Natural killer cell (primary cell): ENCODE results near the gene KIRREL3. TPM values are rescaled to one million over a fixed set of nuclear protein-coding genes. Genes with fewer than 3 reads are reported as not detected.

Experiments used
- ATAC-seq, 3 donors: fragments of 150-1000 bp in 2 of 3; fragments of 200-7000 bp in 1 of 3; cut with Tn5 transposase; 1 replicate in 1 of 3; 2 replicates in 2 of 3; pipeline ENCODE4 v1.10.0; 2021; ENCODE audit warnings: mild to moderate bottlenecking in 2 of 3, moderate library complexity in 2 of 3
- DNase-seq, 2 donors: peaks; one replicate each; pipeline versions ENCODE4 v3.0.0 to v3.0.0-alpha.2; 2013 to 2021; ENCODE audit warnings: mixed read lengths in 1 of 2
- H3K27ac ChIP-seq: one replicate; pipeline ENCODE4 v1.5.1; 2013; ENCODE audit warnings: mild to moderate bottlenecking, low read length
- H3K27me3 ChIP-seq: one replicate; pipeline ENCODE4 v1.6.1; 2013; ENCODE audit warnings: low read length; ENCODE audit not compliant: control insufficient read depth, insufficient read depth
- H3K36me3 ChIP-seq: one replicate; pipeline ENCODE4 v1.6.1; 2013; ENCODE audit warnings: low read length; ENCODE audit not compliant: control insufficient read depth, insufficient read depth
- H3K4me1 ChIP-seq: one replicate; pipeline ENCODE4 v1.6.1; 2013; ENCODE audit warnings: low read length; ENCODE audit not compliant: control insufficient read depth, insufficient read depth
- H3K4me3 ChIP-seq: one replicate; pipeline ENCODE4 v1.5.1; 2013; ENCODE audit warnings: low read length
- H3K9me3 ChIP-seq: one replicate; pipeline ENCODE4 v1.6.1; 2013; ENCODE audit warnings: low read length; ENCODE audit not compliant: control insufficient read depth, insufficient read depth
- H3K27ac Mint-ChIP-seq, 2 donors: one replicate each; pipeline ENCODE4 v1.8.0; 2022; ENCODE audit warnings: mild to moderate bottlenecking in 2 of 2, mixed read lengths in 2 of 2, moderate library complexity in 1 of 2
- H3K27me3 Mint-ChIP-seq, 2 donors: one replicate each; pipeline ENCODE4 v1.8.0; 2022; ENCODE audit warnings: low read depth in 2 of 2, mixed read lengths in 2 of 2
- H3K36me3 Mint-ChIP-seq: one replicate; pipeline ENCODE4 v1.8.0; 2022; ENCODE audit warnings: mixed read lengths
- H3K4me1 Mint-ChIP-seq, 2 donors: one replicate each; pipeline ENCODE4 v1.8.0; 2022; ENCODE audit warnings: mixed read lengths in 2 of 2
- H3K4me3 Mint-ChIP-seq: one replicate; pipeline ENCODE4 v1.8.0; 2022; ENCODE audit warnings: mild to moderate bottlenecking, moderate library complexity, mixed read lengths
- H3K9me3 Mint-ChIP-seq, 2 donors: one replicate each; pipeline ENCODE4 v1.8.0; 2022; ENCODE audit warnings: mixed read lengths in 2 of 2
- WGBS: methylation state at CpG from one replicate; pipeline ENCODE4 v1.1.7; 2013; ENCODE audit warnings: missing lambda C conversion rate; ENCODE audit not compliant: insufficient coverage; 5-methylcytosine and 5-hydroxymethylcytosine counted together
- intact Hi-C: fragments of 100-400 bp; cut with micrococcal nuclease; formaldehyde crosslinking; loops from one replicate; pipeline ENCODE4 v1.14.2; 2022
- total RNA-seq, 4 donors: library from RNA; stranded (reverse); fragments of 120-200 nt in 1 of 4; gene quantifications; one replicate each; pipeline versions ENCODE4 v1.2.3 to v1.2.4, GENCODE V29; 2013 to 2022
- TF ChIP-seq, protein P1 (sequence below): fragments of 200-600 bp; IDR thresholded peaks from one replicate; pipeline ENCODE4 v1.8.0; 2022; ENCODE audit warnings: antibody characterized with exemption

Gene KIRREL3
- total RNA-seq, 3 donors from 2014 or later (not counting 1 experiment from before 2014, with no cell fraction given), result not detected

DNA sequence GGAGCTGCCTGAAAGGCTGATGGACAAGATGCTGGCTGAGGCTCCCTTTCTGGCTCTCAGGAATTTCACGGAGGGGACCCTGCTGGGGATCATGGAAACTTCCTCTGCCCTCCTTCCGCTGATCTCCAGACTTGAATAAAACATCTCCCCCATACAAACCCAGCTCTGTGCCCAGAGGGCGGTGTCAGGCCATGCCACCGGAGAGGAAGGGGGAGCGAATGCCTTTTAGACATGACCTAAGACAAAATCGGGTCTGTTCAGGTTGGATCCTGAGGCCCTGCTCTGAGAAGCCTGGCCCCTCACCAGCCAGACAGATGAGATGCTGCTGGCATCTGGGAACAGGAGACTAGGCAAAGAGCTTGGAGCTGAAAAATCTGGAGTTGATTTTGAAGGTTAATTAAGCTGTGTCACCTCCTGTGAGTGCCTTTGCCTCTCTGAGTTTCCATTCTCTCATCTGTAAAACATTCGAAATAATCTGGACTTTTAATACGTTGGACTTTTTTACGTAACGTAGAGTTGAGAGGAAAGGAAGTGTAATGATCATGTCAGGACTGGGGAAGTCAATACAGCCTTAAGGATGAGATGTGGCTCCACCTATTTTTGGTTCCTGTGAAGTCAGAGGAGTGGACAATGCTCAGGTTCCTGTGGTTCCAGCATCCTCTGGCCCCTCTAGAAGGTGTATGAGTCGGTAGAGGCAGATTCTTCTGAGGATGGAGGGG lies 481.4 kb downstream of the KIRREL3 start:
- H3K9me3 ChIP-seq, result no peaks in the 10 kb centered on the region
- Mint-ChIP-seq H3K27ac (no peak overlapping the region), H3K9me3 (no peaks in the 10 kb centered on the region), H3K36me3 (no peaks in the 10 kb centered on the region), H3K4me1 (no peaks in the 10 kb centered on the region), H3K4me3 (no peak overlapping the region), H3K27me3 (peaks cover 7 to 16% of the 10 kb centered on the region in 2 donors)
- no peaks in the 10 kb centered on the region for H3K36me3 ChIP-seq
- intact Hi-C loops, result no loop called here
- H3K27ac ChIP-seq, result no peak overlapping the region
- H3K27me3 ChIP-seq, result no peaks in the 10 kb centered on the region
- TF ChIP-seq, protein P1, sequence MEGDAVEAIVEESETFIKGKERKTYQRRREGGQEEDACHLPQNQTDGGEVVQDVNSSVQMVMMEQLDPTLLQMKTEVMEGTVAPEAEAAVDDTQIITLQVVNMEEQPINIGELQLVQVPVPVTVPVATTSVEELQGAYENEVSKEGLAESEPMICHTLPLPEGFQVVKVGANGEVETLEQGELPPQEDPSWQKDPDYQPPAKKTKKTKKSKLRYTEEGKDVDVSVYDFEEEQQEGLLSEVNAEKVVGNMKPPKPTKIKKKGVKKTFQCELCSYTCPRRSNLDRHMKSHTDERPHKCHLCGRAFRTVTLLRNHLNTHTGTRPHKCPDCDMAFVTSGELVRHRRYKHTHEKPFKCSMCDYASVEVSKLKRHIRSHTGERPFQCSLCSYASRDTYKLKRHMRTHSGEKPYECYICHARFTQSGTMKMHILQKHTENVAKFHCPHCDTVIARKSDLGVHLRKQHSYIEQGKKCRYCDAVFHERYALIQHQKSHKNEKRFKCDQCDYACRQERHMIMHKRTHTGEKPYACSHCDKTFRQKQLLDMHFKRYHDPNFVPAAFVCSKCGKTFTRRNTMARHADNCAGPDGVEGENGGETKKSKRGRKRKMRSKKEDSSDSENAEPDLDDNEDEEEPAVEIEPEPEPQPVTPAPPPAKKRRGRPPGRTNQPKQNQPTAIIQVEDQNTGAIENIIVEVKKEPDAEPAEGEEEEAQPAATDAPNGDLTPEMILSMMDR, result no peak
- 88% methylated on average over 11 of the region's 11 CpGs for WGBS
- H3K4me1 ChIP-seq, result no peaks in the 10 kb centered on the region
- DNase-seq (no peak), ATAC-seq (no peak)
- no peak overlapping the region for H3K4me3 ChIP-seq

DNA sequence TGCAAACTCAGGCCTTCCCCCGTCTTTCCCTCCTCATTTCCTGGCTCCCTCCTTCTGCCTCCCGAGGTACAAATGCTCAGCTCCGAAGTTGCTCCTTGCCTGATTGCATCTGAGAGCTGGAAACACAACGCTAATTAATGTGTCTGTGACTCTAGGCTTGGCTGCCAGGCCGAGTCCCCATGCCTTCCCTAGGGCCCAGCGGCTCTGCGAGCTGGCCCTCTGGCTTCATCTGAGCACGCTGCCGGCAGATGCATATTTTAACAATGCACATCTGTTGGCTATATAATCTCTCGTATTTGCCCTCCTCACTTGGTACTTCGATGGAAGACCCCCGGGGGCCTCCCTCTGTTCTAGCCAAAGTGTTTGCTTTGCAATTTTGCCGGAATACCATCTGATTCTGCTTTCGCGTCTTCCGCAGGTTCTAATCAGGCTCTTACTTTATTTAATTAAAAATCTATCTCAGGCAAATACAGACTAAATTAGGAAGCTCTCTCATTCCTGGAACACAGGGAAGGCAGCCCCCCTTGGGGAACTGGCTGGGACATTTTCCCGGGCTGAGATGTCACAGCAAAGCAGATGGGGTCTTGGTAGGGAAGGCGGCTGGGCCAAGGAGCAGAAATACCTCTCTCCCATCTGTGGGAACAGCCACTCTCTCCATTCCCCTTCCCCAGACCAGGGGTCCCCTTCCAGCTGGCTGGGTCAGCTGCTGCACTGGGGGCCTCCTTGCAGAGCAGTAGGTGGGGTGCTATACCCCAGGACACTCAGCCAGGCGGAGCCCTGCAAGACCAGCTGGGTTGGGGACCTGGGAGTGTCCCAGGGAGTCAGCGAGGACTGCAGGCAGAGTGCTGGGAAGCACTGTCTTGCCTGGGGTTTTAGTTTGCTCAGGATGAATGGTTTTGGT lies 482.2 kb downstream of the KIRREL3 start:
- no peak overlapping the region for H3K27ac Mint-ChIP-seq
- H3K36me3 ChIP-seq, result no peaks in the 10 kb centered on the region
- H3K27ac ChIP-seq, result no peak overlapping the region
- H3K27me3 Mint-ChIP-seq, result peaks cover 0 to 16% of the 10 kb centered on the region in 2 donors
- H3K9me3 ChIP-seq, result no peaks in the 10 kb centered on the region
- no peaks in the 10 kb centered on the region for H3K9me3 Mint-ChIP-seq
- no peaks in the 10 kb centered on the region for H3K27me3 ChIP-seq
- TF ChIP-seq, protein P1, result no peak
- H3K4me3 Mint-ChIP-seq, result no peak overlapping the region
- no peaks in the 10 kb centered on the region for H3K4me1 Mint-ChIP-seq
- ATAC-seq, result no peak
- no peaks in the 10 kb centered on the region for H3K36me3 Mint-ChIP-seq
- DNase-seq, result no peak
- intact Hi-C loops, result no loop called here
- H3K4me3 ChIP-seq, result no peak overlapping the region
- H3K4me1 ChIP-seq, result no peaks in the 10 kb centered on the region
- WGBS, result 87% methylated on average over 20 of the region's 20 CpGs

- no peaks in the 10 kb centered on the region for H3K9me3 Mint-ChIP-seq
- no peak overlapping the region for H3K4me3 Mint-ChIP-seq
- Histone ChIP-seq H3K4me3 (no peak overlapping the region), H3K27ac (no peak overlapping the region), H3K27me3 (no peaks in the 10 kb centered on the region), H3K4me1 (no peaks in the 10 kb centered on the region), H3K9me3 (no peaks in the 10 kb centered on the region), H3K36me3 (no peaks in the 10 kb centered on the region)
- WGBS, result 85% methylated on average over 5 of the region's 5 CpGs
- ATAC-seq (no peak), DNase-seq (no peak)
- no peak overlapping the region for H3K27ac Mint-ChIP-seq
- H3K36me3 Mint-ChIP-seq, result no peaks in the 10 kb centered on the region
- TF ChIP-seq, protein P1, result no peak
- H3K4me1 Mint-ChIP-seq, result no peaks in the 10 kb centered on the region
- intact Hi-C loops, result no loop called here
- H3K27me3 Mint-ChIP-seq, result peaks cover 4 to 14% of the 10 kb centered on the region in 2 donors
Observed at GRCh38 chr11:126515501-126515900, 485.1 kb downstream of the KIRREL3 start.
